HS-5 (cell line): ENCODE results near the gene RCOR3.
"Not testable (repeated sequence)": the region's sequence is repeated elsewhere in the genome, so short reads cannot be mapped to it uniquely, and the experiment has no call there.

Experiments
- DNase-seq: peaks from one replicate; pipeline ENCODE4 v3.0.0-alpha.2; 2012; ENCODE audit warnings: low read depth

Gene RCOR3

DNA sequence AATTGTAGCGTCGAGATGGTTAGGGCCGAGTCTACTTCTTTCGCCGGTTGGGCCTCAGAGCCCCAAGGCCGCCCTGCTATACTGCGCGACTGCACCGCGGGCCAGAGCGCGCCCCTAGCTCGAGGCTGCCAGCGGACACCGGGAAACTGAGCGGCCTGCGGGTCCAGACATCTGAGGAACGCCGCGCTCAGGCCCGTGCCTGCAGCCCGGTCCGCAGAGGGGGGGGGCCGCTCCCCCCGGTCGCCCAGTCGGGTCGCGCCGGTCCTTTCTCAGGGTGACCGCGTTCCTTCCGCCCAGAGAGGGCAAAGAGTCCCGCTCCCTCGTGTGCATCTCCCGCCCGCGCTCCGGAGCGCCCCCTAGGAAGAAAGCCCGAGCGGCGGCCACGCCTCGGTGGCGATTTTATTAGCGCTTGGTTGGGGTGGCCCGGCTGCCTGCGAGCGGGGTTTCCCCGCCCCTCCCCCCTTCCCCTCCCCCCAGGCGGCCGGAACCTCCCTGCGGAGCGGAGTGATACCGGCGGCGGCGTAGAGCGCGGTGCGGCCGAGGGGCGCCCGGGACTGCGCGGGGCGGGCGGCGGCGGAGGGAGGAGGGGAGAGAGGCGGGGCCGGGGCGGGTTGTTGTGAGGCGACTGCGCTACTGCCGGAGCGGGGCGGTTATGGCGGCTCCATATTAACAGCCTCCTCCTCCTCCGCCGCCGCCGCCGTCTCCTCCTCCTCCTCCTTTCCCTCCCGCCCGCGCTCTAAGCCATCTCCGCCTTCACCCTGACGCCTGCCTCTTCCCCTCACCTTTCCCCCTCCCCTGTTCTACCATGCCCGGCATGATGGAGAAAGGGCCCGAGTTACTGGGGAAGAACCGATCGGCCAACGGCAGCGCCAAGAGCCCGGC lies at the start of gene RCOR3:
RCOR3 (plus strand) TSS at position 611 of the 882 bp plus-strand sequence; CDS start at position 806, 195 bp downstream.
- DNase-seq = peak; percentile 38

DNA sequence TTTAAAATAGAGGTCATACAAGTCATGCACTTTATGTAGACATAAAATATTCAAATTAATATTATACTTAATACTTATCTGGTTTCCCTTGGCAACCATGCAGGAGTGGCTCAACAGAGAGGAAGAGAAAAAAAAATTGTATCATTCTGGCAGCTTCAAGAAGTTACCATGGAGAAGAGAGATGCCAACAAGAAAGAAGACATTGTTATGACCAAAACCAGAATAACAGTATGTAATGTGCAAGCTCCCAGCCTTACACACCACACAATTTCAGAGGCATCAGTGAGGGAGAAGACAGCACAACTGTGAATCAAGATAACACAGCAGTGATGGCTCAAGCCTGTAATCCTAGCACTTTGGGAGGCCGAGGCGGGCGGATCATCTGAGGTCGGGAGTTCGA lies 49.1 kb upstream of the RCOR3 start:
- no peak for DNase-seq

DNA sequence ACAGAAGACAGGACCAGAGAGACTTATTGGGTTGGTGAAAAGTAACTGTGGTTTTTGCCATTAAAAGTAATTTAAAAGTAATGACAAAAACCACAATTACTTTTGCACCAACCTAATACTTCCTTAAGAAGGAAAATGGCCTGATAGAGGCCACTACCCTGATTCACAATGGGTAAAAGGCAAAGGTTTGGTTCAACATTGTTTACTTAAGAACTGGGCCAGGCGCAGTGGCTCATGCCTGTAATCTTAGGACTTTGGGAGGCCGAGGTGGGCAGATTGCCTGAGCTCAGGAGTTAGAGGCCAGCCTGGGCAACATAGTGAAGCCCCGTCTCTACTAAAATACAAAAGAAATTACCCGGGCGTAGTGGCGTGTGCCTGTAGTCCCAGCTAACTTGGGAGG lies 48.2 kb upstream of the RCOR3 start:
- DNase-seq = no peak

DNA sequence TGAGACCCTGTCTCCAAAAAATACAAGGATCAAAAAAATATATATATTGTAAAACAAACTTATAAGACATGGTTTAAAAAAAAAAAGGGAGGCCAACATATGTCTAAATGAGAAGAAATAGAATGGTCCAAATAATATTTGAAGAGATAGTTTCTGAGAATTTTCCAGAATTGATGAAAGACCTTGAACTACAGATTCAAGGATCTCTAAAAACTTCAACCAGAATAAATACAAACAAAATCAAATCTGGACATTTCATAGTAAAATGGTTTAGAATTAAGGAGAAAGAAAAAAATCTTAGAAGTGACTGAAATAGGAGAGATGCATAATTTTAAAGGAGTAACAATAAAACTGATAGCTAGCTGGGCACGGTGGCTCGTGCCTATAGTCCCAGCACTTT lies 45.5 kb upstream of the RCOR3 start:
- DNase-seq = no peak

DNA sequence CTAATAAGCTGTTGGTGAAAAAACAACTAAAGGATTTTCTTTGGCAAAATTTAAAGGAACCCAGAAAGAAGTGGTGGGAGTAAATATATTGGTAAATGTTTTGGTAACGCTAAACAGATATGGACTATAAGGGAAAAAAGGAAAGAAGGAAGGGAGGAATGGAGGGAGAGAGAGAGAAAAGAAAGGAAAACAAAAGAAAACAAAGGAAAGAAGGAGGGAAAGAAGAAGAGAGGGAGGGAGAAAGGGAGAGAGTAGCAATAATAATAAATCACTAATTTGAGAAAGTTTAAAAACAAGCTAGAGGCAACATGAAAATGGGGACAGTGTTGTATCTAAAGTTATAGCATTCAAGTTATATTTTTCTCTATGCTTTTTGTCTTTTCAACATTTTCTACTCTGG lies 43.6 kb upstream of the RCOR3 start:
- no peak for DNase-seq

DNA sequence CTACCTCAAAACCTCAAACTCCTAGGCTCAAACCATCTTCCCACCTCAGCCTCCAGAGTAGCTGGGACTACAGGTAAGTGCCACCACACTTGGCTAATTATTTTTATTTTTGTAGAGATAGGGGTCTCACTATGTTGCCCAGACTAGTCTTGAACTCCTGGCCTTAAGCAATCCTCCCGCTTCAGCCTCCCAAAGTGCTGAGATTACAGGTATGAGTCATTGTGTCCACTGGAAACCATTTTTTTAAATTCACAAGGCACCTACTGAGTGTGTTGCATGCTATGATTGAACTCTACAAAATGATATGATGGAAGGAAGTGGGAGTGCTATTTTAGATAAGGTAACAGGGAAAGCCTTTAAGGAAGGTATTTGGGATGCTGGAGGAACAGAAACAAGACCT lies 41.8 kb upstream of the RCOR3 start:
- DNase-seq = no peak

DNA sequence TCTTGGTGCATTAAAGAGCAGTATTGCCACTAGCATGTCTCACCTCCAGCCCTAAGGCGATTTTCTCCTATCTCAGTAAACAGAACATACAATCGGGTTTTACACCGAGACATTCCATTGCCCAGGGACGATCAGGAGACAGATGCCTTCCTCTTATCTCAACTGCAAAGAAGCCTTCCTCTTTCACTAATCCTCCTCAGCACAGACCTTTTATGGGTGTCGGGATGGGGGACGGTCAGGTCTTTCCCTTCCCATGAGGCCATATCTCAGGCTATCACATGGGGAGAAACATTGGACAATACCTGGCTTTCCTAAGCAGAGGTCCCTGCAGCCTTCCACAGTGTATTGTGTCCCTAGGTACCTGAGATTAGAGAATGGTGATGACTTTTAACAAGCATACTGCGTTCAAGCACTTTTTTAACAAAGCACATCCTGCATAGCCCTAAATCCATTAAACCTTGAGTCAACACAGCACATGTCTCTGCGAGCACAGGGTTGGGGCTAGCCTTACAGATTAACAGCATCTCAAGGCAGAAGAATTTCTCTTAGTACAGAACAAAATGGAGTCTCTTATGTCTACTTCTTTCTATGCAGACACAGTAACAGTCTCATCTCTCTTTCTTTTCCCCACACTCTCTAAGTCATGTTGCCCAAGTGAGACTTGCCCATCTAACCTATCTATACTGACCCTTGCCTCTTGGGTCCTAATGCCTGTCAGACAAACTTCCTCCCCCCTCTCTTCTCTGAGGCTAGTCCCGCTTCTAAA lies 36.5 kb upstream of the RCOR3 start:
- DNase-seq = not testable (repeated sequence)

DNA sequence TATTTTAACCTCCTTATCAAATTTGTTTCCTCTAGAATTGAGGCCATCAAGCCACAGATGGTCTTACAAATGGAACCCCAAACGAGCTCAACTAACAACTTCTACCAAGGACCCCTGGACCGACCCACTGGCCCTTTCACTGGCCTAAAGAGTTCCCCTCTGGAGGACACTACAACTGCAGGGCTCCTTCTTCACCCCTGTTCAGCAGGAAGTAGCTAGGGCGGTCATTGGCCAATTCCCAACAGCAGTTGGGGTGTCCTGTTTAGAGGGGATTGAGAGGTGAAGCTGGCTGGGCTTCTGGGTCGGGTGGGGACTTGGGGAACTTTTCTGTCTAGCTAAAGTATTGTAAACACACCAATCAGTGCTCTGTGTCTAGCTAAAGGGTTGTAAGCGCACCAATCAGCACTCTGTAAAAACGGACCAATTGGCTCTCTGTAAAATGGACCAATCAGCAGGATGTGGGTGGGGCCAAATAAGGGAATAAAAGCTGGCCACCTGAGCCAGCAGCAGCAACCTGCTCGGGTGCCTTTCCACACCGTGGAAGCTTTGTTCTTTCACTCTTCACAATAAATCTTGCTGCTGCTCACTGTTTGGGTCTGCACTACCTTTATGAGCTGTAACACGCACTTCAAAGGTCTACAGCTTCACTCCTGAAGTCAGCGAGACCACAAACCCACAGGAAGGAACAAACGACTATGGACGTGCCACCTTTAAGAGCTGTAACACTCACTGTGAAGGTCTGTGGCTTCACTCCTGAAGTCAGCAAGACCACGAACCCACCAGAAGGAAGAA lies 30.4 kb upstream of the RCOR3 start:
- not testable (repeated sequence) for DNase-seq

DNA sequence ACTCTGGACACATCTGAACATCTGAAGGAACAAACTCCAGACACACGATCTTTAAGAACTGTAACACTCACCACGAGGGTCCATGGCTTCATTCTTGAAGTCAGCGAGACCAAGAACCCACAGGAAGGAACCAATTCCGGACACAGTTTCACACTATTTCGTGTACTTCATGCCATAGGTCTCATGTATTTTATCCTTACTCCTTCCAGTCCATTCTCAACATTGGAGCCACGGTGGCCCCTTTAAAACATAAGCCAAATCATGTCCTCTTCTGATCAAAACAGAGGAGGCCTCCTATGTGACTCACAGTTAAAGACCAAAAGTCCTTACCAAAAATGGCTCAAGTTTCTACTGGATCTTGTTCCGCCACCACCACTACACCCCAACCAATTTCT lies 29.8 kb upstream of the RCOR3 start:
- DNase-seq = no peak

DNA sequence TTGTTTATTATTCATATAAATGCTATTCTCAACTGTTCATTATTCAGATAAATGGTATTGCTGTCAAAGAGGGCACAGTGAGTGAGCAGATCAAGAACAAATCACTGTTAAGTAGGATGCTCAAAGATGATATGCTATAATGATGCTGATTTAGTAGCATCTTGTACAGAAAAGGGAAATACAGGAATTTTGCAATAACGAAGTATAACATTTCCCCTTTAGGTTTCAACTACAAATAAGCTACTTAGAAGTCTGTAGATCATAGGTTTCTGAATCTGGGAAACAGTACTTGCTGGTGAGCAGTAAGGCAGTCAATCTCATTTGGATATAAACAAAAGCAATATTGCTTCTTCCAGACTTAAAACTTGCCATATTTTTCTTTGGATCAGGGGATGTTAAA lies 27.3 kb upstream of the RCOR3 start:
- DNase-seq = no peak

DNA sequence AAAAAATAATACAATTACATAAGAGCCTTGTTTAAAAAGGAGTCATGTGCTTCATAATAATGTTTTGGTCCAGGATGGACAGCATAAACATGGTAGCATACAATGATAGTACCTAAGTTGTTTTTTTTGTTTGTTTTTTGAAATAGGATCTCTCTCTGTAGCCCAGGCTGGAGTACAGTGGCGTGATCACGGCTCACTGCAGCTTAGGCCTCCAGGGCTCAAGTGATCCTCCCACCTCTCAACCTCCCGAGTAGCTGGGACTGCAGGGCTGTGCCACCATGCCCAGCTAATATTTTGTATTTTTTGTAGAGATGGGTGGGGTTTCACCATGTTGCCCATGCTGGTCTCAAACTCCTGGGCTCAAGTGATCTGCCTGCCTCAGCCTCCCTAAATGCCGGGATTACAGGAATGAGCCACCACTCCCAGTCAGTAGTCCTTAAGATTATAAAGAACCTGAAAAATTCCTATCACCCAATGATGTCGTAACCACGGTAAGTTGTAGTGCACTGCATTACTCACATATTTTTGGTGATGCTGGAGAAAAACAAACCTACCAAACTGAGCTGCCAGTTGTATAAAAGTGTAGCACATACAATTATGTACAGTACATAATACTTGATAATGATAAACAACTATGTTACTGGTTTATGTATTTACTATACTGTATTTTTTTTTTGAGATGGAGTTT lies 22.4 kb upstream of the RCOR3 start:
- DNase-seq = peak; percentile 15

DNA sequence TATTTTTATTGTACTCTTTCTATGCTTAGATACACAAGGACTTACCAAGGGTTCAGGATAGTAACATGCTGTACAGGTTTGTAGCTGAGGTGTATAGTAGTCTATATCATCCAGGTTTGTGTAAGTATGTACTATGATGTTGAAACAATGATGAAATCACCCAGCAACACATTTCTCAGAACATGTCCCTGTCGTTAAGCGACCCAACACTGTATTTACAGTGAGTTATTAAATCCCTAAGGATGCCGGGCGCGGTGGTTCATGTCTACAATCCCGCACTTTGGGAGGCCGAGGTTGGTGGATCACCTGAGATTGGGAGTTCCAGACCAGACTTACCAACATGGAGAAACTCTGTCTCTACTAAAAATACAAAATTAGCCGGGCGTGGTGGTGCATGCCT lies 21.6 kb upstream of the RCOR3 start:
- DNase-seq = no peak

DNA sequence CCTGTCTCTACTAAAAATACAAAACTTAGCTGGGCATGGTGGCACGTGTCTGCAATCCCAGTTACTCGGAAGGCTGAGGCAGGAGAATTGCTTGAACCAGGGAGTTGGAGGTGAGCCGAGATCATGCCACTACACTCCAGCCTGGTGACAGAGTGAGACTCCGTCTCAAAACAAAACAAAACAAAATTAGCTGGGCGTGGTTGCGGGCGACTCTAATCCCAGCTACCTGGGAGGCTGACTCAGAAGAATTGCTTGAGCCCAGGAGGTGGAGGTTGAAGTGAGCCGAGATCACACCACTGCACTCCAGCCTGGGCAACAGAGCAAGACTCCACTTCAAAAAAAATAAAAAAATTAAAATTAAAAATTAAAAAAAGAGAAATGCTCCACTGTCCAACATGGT lies 18.6 kb upstream of the RCOR3 start:
- DNase-seq = not testable (repeated sequence)

DNA sequence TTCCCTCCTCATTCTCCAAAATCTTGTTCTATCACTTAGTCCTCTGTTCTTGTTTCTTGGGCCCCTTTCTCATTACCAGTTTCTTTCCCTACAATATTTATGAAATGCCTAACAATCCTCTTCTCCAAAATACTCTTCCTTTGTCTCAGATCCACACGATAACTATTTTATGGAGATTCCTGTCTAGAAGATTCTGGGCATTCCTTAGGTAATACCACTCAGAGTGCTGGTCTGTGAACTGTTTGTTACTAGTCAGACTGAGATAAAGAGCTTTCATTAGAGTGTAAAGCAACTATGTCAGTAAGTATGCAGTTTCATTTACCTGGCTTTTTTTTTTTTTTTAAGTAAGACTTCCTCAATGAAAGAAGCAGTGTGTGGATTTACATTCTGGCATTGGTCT lies 18.1 kb upstream of the RCOR3 start:
- DNase-seq = no peak

DNA sequence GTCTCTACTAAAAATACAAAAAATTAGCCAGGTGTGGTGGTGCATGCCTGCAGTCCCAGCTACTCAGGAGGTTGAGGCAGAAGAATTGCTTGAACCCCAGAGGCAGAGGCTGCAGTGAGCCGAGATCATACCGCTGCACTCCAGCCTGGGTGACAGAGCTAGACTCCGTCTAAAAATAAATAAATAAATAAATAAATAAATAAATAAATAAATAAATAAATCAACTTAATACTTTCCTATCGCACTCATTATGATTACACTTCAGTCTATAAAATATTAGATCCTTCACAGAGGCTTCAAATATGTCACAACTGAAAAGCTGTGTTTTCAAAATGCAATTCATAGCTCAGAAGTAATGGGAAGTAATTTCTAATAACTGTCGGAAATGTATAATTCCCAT lies 15.5 kb upstream of the RCOR3 start:
- not testable (repeated sequence) for DNase-seq

DNA sequence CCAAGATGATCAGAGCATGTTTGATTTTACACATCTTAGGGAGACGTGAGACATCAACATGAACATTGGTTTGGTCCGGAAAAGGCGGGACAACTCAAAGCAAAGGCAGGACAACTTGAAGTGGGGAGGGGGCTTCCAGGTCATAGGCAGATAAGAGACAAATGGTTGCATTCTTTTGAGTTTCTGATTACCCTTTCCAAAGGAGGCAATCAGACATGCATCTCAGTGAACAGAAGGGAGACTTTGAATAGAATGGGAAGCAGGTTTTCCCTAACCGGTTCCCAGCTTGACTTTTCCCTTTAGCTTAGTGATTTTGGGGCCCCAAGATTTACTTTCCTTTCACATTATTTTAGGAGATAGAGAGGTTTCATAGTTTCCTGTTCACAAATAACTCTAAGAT lies 12.6 kb upstream of the RCOR3 start:
- DNase-seq = not testable (repeated sequence)

DNA sequence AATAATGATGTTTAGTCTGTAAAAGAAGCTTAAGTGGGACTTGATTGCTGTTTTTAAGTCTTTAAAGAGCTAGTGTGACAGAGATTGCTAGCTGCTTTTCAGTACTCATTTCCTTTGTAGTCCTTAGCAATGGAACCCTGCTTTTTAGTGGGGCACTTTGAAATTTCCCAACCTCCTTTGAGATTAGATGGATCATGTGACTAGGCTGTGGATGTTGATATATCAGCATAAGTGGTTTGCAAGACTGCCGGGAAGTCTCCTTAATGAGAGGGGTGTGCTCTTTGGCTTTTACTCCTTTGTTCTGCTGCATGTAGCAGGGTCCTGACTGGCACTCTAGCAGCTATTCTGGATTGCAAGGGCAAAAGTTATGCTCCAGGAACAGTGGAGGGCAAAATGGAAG lies 11.2 kb upstream of the RCOR3 start:
- DNase-seq = no peak

DNA sequence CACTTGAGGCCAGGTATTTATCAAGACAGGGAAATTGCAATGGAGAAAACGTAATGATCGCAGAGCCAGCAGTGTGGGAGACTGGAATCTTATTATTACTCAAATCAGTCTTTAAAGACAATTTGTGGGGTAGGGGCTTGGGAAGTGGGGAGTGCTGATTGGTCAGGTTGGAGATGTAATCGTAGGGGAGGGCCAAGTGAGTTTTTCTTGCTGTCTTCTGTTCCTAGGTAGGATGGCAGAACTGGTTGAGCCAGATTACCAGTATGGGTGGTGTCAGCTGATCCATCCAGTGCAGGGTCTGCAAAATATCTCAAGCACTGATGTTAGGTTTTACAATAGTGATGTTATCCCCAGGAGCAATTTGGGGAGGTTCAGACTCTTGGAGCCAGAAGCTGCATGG lies 9.6 kb upstream of the RCOR3 start:
- DNase-seq = not testable (repeated sequence)

DNA sequence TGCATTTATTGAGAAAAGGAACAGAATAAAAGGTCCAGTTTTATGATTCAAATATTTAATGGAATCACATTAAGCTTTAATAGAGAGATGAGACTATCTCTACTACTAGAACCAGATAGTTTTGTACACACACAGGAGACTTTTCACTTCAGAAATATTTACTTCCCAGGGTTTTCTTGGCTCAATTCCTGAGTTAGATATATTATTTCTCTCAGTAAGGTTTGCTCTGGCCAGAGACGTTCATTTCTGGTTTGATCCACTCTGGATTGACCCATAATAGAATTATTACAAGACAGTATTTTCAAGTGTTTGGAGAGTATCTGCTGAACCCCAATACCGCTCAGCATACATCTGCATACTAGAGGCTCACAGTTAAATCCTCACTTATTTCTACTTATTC lies 1.3 kb upstream of the RCOR3 start:
- DNase-seq = no peak

DNA sequence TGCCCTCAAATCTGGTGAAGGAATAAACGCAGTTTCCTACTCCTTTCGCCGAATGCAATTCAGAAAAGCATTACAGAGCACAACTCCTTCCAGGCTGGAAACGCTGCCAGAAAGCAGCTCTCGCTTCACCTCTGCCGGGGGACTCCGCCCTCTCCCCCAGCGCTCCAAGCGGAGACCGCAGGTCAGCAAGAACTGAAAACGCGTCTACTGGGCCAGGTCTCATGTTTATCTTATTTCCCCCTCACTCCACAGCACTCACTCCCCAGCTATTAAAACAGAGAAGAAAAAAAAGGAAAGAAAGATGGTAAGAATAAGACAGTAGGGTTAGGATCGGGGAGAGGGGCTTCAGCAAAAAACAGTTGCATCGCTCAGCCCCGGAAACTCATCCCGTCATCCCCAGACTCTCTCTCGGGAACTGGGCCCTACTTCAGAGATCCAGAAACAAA lies 833 bp upstream of the RCOR3 start:
- peak; percentile 46 for DNase-seq

DNA sequence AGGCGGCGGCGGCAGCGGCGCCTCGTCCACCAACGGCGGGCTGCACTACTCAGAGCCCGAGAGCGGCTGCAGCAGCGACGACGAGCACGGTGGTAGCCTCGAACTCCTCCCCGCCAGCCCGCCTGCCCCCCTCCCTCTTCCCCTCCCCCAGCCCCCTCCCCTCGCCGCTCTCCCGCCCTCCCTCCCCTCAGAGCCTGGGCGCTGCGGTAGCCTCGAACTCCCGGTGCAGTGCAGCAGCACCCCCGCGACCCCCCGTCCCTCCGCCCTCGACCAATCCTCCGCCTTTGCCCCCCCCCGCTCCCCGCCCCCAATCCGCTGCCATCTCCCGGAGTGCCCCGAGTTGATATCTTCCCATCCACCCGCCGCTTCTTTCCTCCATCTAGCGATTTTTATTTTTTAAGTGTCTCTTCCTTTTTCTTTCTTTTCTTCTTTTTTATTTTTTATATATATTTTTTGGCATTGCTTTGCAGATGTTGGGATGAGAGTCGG lies 516 bp downstream of the RCOR3 start:
- no peak for DNase-seq
